Bronchial epithelial cell (primary cell): ENCODE results near the gene SEC14L5. TPM values are rescaled to one million over a fixed set of nuclear protein-coding genes. Genes with fewer than 3 reads are reported as not detected.
"Not testable (repeated sequence)": the region's sequence is repeated elsewhere in the genome, so short reads cannot be mapped to it uniquely, and the experiment has no call there.

Experiments
- DNase-seq: peaks from one replicate; pipeline ENCODE4 v3.0.0-alpha.2; 2010; ENCODE audit warnings: low read depth
- FAIRE-seq: peaks from 2 replicates; lab custom pipeline; 2011; peaks lifted over from hg19 to GRCh38; lab: Jason Lieb, UNC
- H3K27me3 ChIP-seq: 2 replicates; pipeline ENCODE4 v1.5.1; 2011; ENCODE audit warnings: low read length; ENCODE audit not compliant: control insufficient read depth, insufficient read depth
- H3K36me3 ChIP-seq: 2 replicates; pipeline ENCODE4 v1.5.1; 2011; ENCODE audit warnings: low read length; ENCODE audit not compliant: control insufficient read depth, insufficient read depth
- H3K4me3 ChIP-seq: 2 replicates; pipeline ENCODE4 v1.5.1; 2011; ENCODE audit warnings: mild to moderate bottlenecking, low read depth, low read length, control low read depth
- total RNA-seq: library from RNA; depleted of rRNA; stranded (reverse); fragments of >200 nt; gene quantifications from 2 replicates; pipeline ENCODE4 v1.2.1, GENCODE V29; 2014
- TF ChIP-seq, protein P1 (sequence below): IDR thresholded peaks from 2 replicates; pipeline ENCODE4 v1.5.1; 2011; ENCODE audit warnings: mild to moderate bottlenecking, moderate library complexity, low read length, control low read depth, inconsistent platforms; ENCODE audit not compliant: insufficient read depth, severe bottlenecking

SEC14L5 gene
- total RNA-seq, 1 donor from 2014 or later = under 0.01 TPM

DNA sequence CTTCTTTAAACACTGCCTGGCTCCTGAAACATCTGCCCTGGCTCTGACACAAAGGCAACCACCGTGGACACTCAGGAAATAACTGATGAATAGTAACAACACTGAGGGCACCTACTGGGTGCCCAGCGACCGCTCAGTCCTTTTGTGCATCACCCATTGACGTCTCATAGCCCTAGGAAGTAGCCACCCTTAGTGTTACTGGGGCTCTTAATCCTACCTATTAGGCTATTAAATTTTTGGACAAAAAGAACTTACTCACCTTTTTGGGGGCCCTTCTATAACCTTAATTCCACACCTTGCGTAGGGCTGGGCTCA is 32.9 kb upstream of the SEC14L5 start:
- no peak for DNase-seq
- no peak for FAIRE-seq
- TF ChIP-seq, protein P1, sequence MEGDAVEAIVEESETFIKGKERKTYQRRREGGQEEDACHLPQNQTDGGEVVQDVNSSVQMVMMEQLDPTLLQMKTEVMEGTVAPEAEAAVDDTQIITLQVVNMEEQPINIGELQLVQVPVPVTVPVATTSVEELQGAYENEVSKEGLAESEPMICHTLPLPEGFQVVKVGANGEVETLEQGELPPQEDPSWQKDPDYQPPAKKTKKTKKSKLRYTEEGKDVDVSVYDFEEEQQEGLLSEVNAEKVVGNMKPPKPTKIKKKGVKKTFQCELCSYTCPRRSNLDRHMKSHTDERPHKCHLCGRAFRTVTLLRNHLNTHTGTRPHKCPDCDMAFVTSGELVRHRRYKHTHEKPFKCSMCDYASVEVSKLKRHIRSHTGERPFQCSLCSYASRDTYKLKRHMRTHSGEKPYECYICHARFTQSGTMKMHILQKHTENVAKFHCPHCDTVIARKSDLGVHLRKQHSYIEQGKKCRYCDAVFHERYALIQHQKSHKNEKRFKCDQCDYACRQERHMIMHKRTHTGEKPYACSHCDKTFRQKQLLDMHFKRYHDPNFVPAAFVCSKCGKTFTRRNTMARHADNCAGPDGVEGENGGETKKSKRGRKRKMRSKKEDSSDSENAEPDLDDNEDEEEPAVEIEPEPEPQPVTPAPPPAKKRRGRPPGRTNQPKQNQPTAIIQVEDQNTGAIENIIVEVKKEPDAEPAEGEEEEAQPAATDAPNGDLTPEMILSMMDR = no peak
- H3K27me3 ChIP-seq = no peaks in the 10 kb centered on the region
- peaks cover 17% of the 10 kb centered on the region for H3K36me3 ChIP-seq
- H3K4me3 ChIP-seq = no peak overlapping the region

DNA sequence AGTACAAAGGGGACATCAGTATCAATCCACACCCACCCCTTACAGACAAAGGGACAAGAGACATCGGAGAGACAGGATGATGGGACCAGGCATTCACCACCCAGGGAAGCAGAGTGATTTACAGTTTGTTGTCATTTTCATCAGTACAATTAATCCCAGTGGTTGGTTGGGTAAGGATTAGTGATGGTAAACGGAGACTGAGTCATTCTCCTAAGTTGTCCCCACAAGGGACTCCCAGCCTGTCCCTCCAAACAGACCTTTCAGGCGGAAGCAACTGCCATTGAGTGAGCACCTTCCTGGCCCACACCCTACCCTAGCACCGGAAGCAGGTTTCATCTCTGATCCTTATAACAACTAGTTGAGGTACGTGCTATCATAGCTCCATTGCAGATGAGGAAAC is 32.3 kb upstream of the SEC14L5 start:
- no peaks in the 10 kb centered on the region for H3K27me3 ChIP-seq
- no peak overlapping the region for H3K4me3 ChIP-seq
- DNase-seq (no peak), FAIRE-seq (no peak)
- H3K36me3 ChIP-seq = peaks cover 17% of the 10 kb centered on the region
- TF ChIP-seq, protein P1 = no peak

DNA sequence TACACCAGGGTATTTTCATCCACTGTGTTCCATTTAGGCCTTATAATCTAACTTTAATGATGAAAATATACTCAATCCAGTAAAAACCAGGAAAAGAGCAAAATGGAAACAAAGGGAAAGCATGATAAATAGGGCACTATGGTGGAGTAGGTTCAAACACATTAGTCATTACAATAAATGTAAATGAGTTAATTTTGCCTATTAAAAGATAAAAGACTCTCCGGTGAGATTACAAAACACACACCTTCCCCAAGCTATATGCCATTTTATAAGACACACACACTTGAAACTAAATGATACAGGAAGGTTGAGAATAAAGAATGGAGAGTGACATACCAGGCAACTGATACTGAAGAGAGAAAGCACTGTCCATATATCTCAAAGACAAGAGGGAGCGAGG is 31.2 kb upstream of the SEC14L5 start:
- no peaks in the 10 kb centered on the region for H3K27me3 ChIP-seq
- FAIRE-seq (no peak), DNase-seq (no peak)
- peaks cover 16% of the 10 kb centered on the region for H3K36me3 ChIP-seq
- H3K4me3 ChIP-seq = no peak overlapping the region
- TF ChIP-seq, protein P1 = no peak

DNA sequence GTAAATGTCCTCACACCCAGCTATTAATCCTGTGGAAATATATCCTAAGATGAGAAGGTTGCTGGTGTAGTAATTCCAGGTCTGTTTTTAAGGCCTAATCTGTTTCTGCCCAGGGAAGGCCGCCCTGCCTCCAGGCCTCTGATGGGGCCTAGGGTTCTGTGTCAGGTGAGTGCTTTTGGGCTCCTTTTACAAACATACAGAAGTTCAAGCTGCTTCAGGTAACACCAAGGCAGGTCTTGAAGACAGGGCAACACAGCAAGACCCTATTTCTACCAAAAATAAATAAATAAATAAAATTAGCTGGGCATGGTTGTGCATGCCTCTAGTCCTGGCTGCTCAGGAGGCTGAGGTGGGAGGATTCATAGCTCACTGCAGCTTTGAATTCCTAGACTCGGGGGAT is 30.5 kb upstream of the SEC14L5 start:
- TF ChIP-seq, protein P1 = no peak
- no peak for DNase-seq
- no peak for FAIRE-seq
- H3K36me3 ChIP-seq = peaks cover 17% of the 10 kb centered on the region
- no peaks in the 10 kb centered on the region for H3K27me3 ChIP-seq
- no peak overlapping the region for H3K4me3 ChIP-seq

DNA sequence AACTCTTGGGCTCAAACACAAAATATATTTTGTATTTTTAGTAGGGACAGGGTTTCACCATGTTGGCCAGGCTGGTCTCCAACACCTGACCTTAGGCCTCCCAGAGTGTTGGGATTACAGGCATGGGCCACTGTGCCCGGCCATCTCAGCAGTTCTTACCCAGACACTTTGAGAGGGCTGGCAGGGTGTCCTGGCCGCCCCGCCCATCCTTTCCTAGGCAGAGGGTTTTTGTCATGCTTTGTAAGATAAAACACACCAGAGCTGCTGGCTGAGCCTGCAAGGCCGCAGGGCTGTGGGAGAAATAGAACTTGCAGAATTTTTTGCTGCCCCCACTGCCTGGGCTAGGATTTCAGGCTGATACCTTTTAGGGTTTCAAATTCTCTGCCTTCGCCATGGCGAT is 29.9 kb upstream of the SEC14L5 start:
- DNase-seq (no peak), FAIRE-seq (no peak)
- peaks cover 18% of the 10 kb centered on the region for H3K36me3 ChIP-seq
- H3K27me3 ChIP-seq = no peaks in the 10 kb centered on the region
- no peak overlapping the region for H3K4me3 ChIP-seq
- TF ChIP-seq, protein P1 = no peak

DNA sequence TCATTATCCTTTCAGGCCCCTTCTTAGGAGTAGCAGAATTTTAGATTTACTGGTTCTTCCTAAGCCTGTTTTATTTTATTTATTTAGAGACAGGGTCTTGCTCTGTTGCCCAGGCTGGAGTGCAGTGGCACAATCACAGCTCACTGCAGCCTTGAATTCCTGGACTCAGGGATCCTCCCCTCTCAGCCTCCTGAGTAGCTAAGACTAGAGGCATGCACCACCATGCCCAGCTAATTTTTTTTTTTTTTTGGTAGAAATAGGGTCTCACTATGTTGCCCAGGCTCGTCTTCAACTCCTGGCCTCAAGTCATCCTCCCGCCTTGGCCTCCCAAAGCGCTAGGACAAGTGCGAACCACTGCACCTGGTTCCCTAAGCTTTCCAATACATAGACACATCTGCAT is 28.5 kb upstream of the SEC14L5 start:
- not testable (repeated sequence) for FAIRE-seq, DNase-seq, H3K4me3 ChIP-seq, H3K27me3 ChIP-seq
- H3K36me3 ChIP-seq = peaks cover 23% of the 10 kb centered on the region
